CD4-positive, alpha-beta T cell (primary cell): ENCODE measurements around the gene RCOR2. TPM values are rescaled to one million over a fixed set of nuclear protein-coding genes. Genes with fewer than 3 reads are reported as not detected.

Source experiments
- ATAC-seq: fragments of 200-7000 bp; cut with Tn5 transposase; one replicate; pipeline ENCODE4 v1.10.0; 2022; ENCODE audit warnings: mild to moderate bottlenecking; ENCODE audit not compliant: poor library complexity
- CTCF ChIA-PET: fragments of 350-600 bp; sonication (Branson Sonifier 250); formaldehyde crosslinking; loops from one replicate; lab custom pipeline; 2021; ENCODE audit warnings: antibody characterized with exemption, inconsistent platforms; lab: Charles Lee
- POLR2A ChIA-PET: fragments of 350-600 bp; sonication (Branson Sonifier 250); formaldehyde crosslinking; loops from one replicate; lab custom pipeline; 2021; ENCODE audit warnings: antibody characterized with exemption, inconsistent platforms; lab: Charles Lee
- DNase-seq, 14 experiments: peaks; one replicate each; pipeline ENCODE4 v3.0.0-alpha.2; 2013 to 2020; ENCODE audit warnings: mixed read lengths in 2 of 14
- H3K27ac ChIP-seq, 2 donors: one replicate each; pipeline versions ENCODE4 v1.5.1 to v1.7.0; 2013; ENCODE audit warnings: low read length in 2 of 2, low read depth in 1 of 2, mild to moderate bottlenecking in 1 of 2
- H3K27me3 ChIP-seq, 2 experiments: 1 replicate in 1 of 2; 2 replicates in 1 of 2; pipeline versions ENCODE4 v1.6.1 to v1.7.0; 2013; ENCODE audit warnings: low read length in 2 of 2, control low read depth in 1 of 2, mild to moderate bottlenecking in 1 of 2, moderate library complexity in 1 of 2; ENCODE audit not compliant: insufficient read depth in 2 of 2, control insufficient read depth in 1 of 2
- H3K36me3 ChIP-seq: one replicate; pipeline ENCODE4 v1.6.1; 2013; ENCODE audit warnings: low read length, control low read depth; ENCODE audit not compliant: insufficient read depth
- H3K4me1 ChIP-seq: one replicate; pipeline ENCODE4 v1.6.1; 2013; ENCODE audit warnings: low read length, control low read depth; ENCODE audit not compliant: insufficient read depth
- H3K4me3 ChIP-seq: one replicate; pipeline ENCODE4 v1.5.1; 2013; ENCODE audit warnings: mild to moderate bottlenecking, low read length, moderate library complexity
- H3K9me3 ChIP-seq, 2 experiments: 1 replicate in 1 of 2; 2 replicates in 1 of 2; pipeline versions ENCODE4 v1.6.1 to v1.7.0; 2013; ENCODE audit warnings: low read length in 2 of 2, mild to moderate bottlenecking in 2 of 2, control low read depth in 1 of 2, moderate library complexity in 1 of 2; ENCODE audit not compliant: control insufficient read depth in 1 of 2, insufficient read depth in 1 of 2
- H3K27ac Mint-ChIP-seq: one replicate; pipeline ENCODE4 v1.8.0; 2020; ENCODE audit warnings: mixed read lengths
- H3K27me3 Mint-ChIP-seq: one replicate; pipeline ENCODE4 v1.8.0; 2021; ENCODE audit warnings: mixed read lengths
- H3K36me3 Mint-ChIP-seq: one replicate; pipeline ENCODE4 v1.8.0; 2021; ENCODE audit warnings: low read depth, mixed read lengths
- H3K4me1 Mint-ChIP-seq: one replicate; pipeline ENCODE4 v1.8.0; 2021; ENCODE audit warnings: low read depth, mixed read lengths
- H3K4me3 Mint-ChIP-seq: one replicate; pipeline ENCODE4 v1.8.0; 2020; ENCODE audit warnings: mild to moderate bottlenecking, mixed read lengths
- H3K9me3 Mint-ChIP-seq: one replicate; pipeline ENCODE4 v1.8.0; 2020; ENCODE audit warnings: mixed read lengths
- intact Hi-C, 2 experiments: fragments of 100-400 bp; cut with DNase I in 1 of 2; cut with micrococcal nuclease in 1 of 2; formaldehyde crosslinking; loops; one replicate each; pipeline versions ENCODE4 v1.15.1 to v1.9.0; 2023 to 2025; cut with DNase I, micrococcal nuclease
- total RNA-seq, 174 experiments: library from RNA in 2 of 174; stranded (reverse) in 2 of 174; gene quantifications; one replicate each; pipeline ENCODE4 v1.2.3 and lab custom pipeline; 2021 to 2026
- TF ChIP-seq, protein P1 (sequence below): fragments of 200-600 bp; IDR thresholded peaks from one replicate; pipeline ENCODE4 v1.8.0; 2022; ENCODE audit warnings: antibody characterized with exemption, mild to moderate bottlenecking

RCOR2 gene
- total RNA-seq, 2 experiments from 2014 or later, result not detected

GRCh38 chr11:63913866-63914830 lies 2.8 kb downstream of the RCOR2 start:
- intact Hi-C loops, result loop anchor here in 1 of 2 experiments (2.0 kb wide), 1 partner anchor 25 kb away; the partner anchor contains the start of gene NAA40
- H3K9me3 ChIP-seq, result no peaks in the 10 kb centered on the region
- POLR2A ChIA-PET, result no interaction called here

GRCh38 chr11:63912678-63913077 lies 4.3 kb downstream of the RCOR2 start:
- Mint-ChIP-seq H3K27ac (no peak overlapping the region), H3K4me3 (peak overlapping the region; percentile 34)
- no peaks in the 10 kb centered on the region for H3K9me3 ChIP-seq

More at GRCh38 chr11:63913866-63914830, 2.8 kb downstream of the RCOR2 start:
- H3K36me3 ChIP-seq, result peaks cover 11% of the 10 kb centered on the region
- H3K4me3 Mint-ChIP-seq, result peak overlapping the region; percentile 62
- no peak overlapping the region for H3K27ac ChIP-seq
- H3K9me3 Mint-ChIP-seq, result no peaks in the 10 kb centered on the region
- peaks cover 42% of the 10 kb centered on the region for H3K4me1 ChIP-seq
- CTCF ChIA-PET, result no interaction called here
- no peaks in the 10 kb centered on the region for H3K27me3 Mint-ChIP-seq
- ATAC-seq, result no peak
- peaks cover 15% of the 10 kb centered on the region for H3K36me3 Mint-ChIP-seq
- DNase-seq, result no peak
- TF ChIP-seq, protein P1, sequence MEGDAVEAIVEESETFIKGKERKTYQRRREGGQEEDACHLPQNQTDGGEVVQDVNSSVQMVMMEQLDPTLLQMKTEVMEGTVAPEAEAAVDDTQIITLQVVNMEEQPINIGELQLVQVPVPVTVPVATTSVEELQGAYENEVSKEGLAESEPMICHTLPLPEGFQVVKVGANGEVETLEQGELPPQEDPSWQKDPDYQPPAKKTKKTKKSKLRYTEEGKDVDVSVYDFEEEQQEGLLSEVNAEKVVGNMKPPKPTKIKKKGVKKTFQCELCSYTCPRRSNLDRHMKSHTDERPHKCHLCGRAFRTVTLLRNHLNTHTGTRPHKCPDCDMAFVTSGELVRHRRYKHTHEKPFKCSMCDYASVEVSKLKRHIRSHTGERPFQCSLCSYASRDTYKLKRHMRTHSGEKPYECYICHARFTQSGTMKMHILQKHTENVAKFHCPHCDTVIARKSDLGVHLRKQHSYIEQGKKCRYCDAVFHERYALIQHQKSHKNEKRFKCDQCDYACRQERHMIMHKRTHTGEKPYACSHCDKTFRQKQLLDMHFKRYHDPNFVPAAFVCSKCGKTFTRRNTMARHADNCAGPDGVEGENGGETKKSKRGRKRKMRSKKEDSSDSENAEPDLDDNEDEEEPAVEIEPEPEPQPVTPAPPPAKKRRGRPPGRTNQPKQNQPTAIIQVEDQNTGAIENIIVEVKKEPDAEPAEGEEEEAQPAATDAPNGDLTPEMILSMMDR, result no peak
- H3K4me3 ChIP-seq, result no peak overlapping the region
- no peak overlapping the region for H3K27ac Mint-ChIP-seq
- H3K27me3 ChIP-seq, result no peaks in the 10 kb centered on the region
- peaks cover 16% of the 10 kb centered on the region for H3K4me1 Mint-ChIP-seq

GRCh38 chr11:63911876-63912275 lies 5.1 kb downstream of the RCOR2 start:
- peaks cover 21% of the 10 kb centered on the region for H3K4me1 ChIP-seq
- H3K9me3 Mint-ChIP-seq, result no peaks in the 10 kb centered on the region
- H3K27ac ChIP-seq, result no peak overlapping the region
- peaks cover 5% of the 10 kb centered on the region for H3K4me1 Mint-ChIP-seq
- H3K27ac Mint-ChIP-seq, result no peak overlapping the region
- no peak overlapping the region for H3K4me3 Mint-ChIP-seq
- DNase-seq (no peak), ATAC-seq (no peak)
- ChIA-PET POLR2A (no interaction called here), CTCF (no interaction called here)
- TF ChIP-seq, protein P1, result no peak
- peaks cover 33% of the 10 kb centered on the region for H3K36me3 ChIP-seq
- H3K27me3 Mint-ChIP-seq, result no peaks in the 10 kb centered on the region
- H3K9me3 ChIP-seq, result no peaks in the 10 kb centered on the region
- no peak overlapping the region for H3K4me3 ChIP-seq
- H3K36me3 Mint-ChIP-seq, result peaks cover 32% of the 10 kb centered on the region
- intact Hi-C loops, result no loop called here
- H3K27me3 ChIP-seq, result no peaks in the 10 kb centered on the region

More at GRCh38 chr11:63912678-63913077, 4.3 kb downstream of the RCOR2 start:
- Mint-ChIP-seq H3K4me1 (peaks cover 7% of the 10 kb centered on the region), H3K9me3 (no peaks in the 10 kb centered on the region), H3K27me3 (no peaks in the 10 kb centered on the region), H3K36me3 (peaks cover 24% of the 10 kb centered on the region)
- ChIA-PET CTCF (no interaction called here), POLR2A (interaction anchor here (1.1 kb wide), 1 partner anchor 24 kb away, joined by 3 read pairs; no protein-coding TSS in a partner anchor)
- intact Hi-C loops, result no loop called here
- ATAC-seq (no peak), DNase-seq (no peak)
- Histone ChIP-seq H3K27ac (no peak overlapping the region), H3K4me3 (no peak overlapping the region), H3K36me3 (peaks cover 25% of the 10 kb centered on the region), H3K27me3 (no peaks in the 10 kb centered on the region), H3K4me1 (peaks cover 27% of the 10 kb centered on the region)
- TF ChIP-seq, protein P1, result no peak
